K562 (cell line): ENCODE measurements around the gene C1orf167. TPM values are rescaled to one million over a fixed set of nuclear protein-coding genes. Genes with fewer than 3 reads are reported as not detected.
A peak's percentile ranks its signal among the peaks of the same experiment; 100 is the strongest.

Experiments
- ATAC-seq: fragments of 200-7000 bp; cut with Tn5 transposase; 3 replicates; pipeline ENCODE4 v1.9.1; 2020; ENCODE audit warnings: moderate library complexity
- BruUV-seq: library from RNA; stranded (reverse); fragments of 400-500 nt; replicated peaks from 2 replicates; lab custom pipeline; 2021; lab: Mats Ljungman, UMichigan
- CTCF ChIA-PET: fragments of 300-600 bp; formaldehyde crosslinking; extraction: SDS; loops from one replicate; lab custom pipeline; 2021; ENCODE audit warnings: low intra/inter-chr PET ratio; lab: Yijun Ruan, JAX
- POLR2A ChIA-PET: fragments of 300-600, 350-650 bp; sonication (Branson Sonifier 250); formaldehyde crosslinking; extraction: SDS; loops from one replicate; lab custom pipeline; 2021; ENCODE audit warnings: antibody characterized with exemption, inconsistent platforms; lab: Yijun Ruan, JAX
- DNase-seq, 4 experiments: peaks; one replicate each; pipeline versions ENCODE4 v3.0.0 to v3.0.0-alpha.2; 2011 to 2018; ENCODE audit warnings: low spot score in 3 of 4, mixed read lengths in 3 of 4; ENCODE audit errors: extremely low read depth in 1 of 4
- FAIRE-seq: peaks from 2 replicates; lab custom pipeline; 2011; peaks lifted over from hg19 to GRCh38; lab: Jason Lieb, UNC
- H2AFZ ChIP-seq: 2 replicates; pipeline ENCODE4 v1.6.0; 2011; ENCODE audit warnings: low read depth, low read length, control low read depth, inconsistent platforms
- H3K27ac ChIP-seq: fragments of 200-600 bp; 3 replicates; pipeline ENCODE4 v1.8.0; 2011; ENCODE audit warnings: low read depth, mild to moderate bottlenecking, control low read depth, inconsistent platforms, low read length, moderate library complexity, mixed read lengths; ENCODE audit errors: extremely low read depth
- H3K27me3 ChIP-seq, 2 experiments: fragments of 300-600 bp in 1 of 2; 2 replicates in 1 of 2; 3 replicates in 1 of 2; pipeline versions ENCODE4 v1.6.0 to v1.8.0; 2011; ENCODE audit warnings: inconsistent platforms in 2 of 2, low read length in 2 of 2, mild to moderate bottlenecking in 1 of 2, mixed read lengths in 1 of 2, moderate library complexity in 1 of 2; ENCODE audit not compliant: control insufficient read depth in 2 of 2, insufficient read depth in 2 of 2
- H3K36me3 ChIP-seq: fragments of 300-600 bp; 3 replicates; pipeline ENCODE4 v1.8.0; 2011; ENCODE audit warnings: mild to moderate bottlenecking, low read length, inconsistent platforms; ENCODE audit not compliant: control insufficient read depth, insufficient read depth
- H3K4me1 ChIP-seq, 2 experiments: fragments of 200-600 bp in 1 of 2; replicated peaks in 1 of 2; 2 replicates in 1 of 2; 3 replicates in 1 of 2; pipeline versions ENCODE4 v1.5.1 to v1.8.0; 2011; ENCODE audit warnings: inconsistent platforms in 2 of 2, low read length in 2 of 2, mild to moderate bottlenecking in 1 of 2, mixed read lengths in 1 of 2, moderate library complexity in 1 of 2; ENCODE audit not compliant: control insufficient read depth in 2 of 2, insufficient read depth in 2 of 2
- H3K4me2 ChIP-seq: 2 replicates; pipeline ENCODE4 v1.6.1; 2011; ENCODE audit warnings: low read length, control low read depth, inconsistent platforms, mixed read lengths; ENCODE audit not compliant: insufficient read depth
- H3K4me3 ChIP-seq: fragments of 200-600 bp; sonication (generic), shearing (Covaris generic); 2 replicates; pipeline ENCODE4 v1.5.1; 2016; ENCODE audit warnings: control low read depth, inconsistent platforms
- H3K79me2 ChIP-seq: fragments of 200-600 bp; 3 replicates; pipeline ENCODE4 v1.8.0; 2011; ENCODE audit warnings: low read length, inconsistent platforms; ENCODE audit not compliant: control insufficient read depth, insufficient read depth
- H3K9ac ChIP-seq, 2 experiments: 2 replicates each; pipeline versions ENCODE4 v1.6.0 to v1.6.1; 2011; ENCODE audit warnings: low read depth in 2 of 2, low read length in 2 of 2, control low read depth in 1 of 2, inconsistent platforms in 1 of 2, mild to moderate bottlenecking in 1 of 2, mixed read lengths in 1 of 2; ENCODE audit not compliant: insufficient read depth in 1 of 2
- H3K9me1 ChIP-seq: one replicate; pipeline ENCODE4 v1.6.0; 2011; ENCODE audit warnings: inconsistent platforms, mild to moderate bottlenecking, low read length, moderate library complexity; ENCODE audit not compliant: control insufficient read depth, insufficient read depth
- H3K9me3 ChIP-seq: replicated peaks from 2 replicates; pipeline ENCODE4 v1.5.1; 2011; ENCODE audit warnings: low read depth, low read length, inconsistent platforms; ENCODE audit not compliant: control insufficient read depth, insufficient read depth
- H4K20me1 ChIP-seq: replicated peaks from 2 replicates; pipeline ENCODE4 v1.6.1; 2011; ENCODE audit warnings: low read length, inconsistent platforms, mixed read lengths; ENCODE audit not compliant: control insufficient read depth, insufficient read depth
- CEBPB ChIP-seq: fragments of 450-650 bp; IDR thresholded peaks from 2 replicates; pipeline ENCODE4 v1.6.1; 2016; ENCODE audit warnings: missing genetic modification characterization, missing compliant biosample characterization
- CEBPG ChIP-seq, 3 experiments: fragments of 200-800 bp in 1 of 3; sonication (Bioruptor generic) in 1 of 3; sonication (generic) in 1 of 3; formaldehyde crosslinking in 1 of 3; IDR thresholded peaks in 2 of 3; conservative IDR thresholded peaks in 1 of 3; 2 replicates each; pipeline versions ENCODE4 v1.6.1 to v1.8.0; 2016 to 2022; ENCODE audit warnings: missing compliant biosample characterization in 2 of 3, missing genetic modification characterization in 2 of 3, mild to moderate bottlenecking in 1 of 3, missing genetic modification reagents in 1 of 3
- CREB1 ChIP-seq, 2 experiments: sonication (generic) in 1 of 2; formaldehyde crosslinking in 1 of 2; IDR thresholded peaks; 2 replicates each; pipeline versions ENCODE4 v1.6.1 to v1.8.0; 2012 to 2022; ENCODE audit warnings: inconsistent platforms in 1 of 2, mild to moderate bottlenecking in 1 of 2, missing genetic modification reagents in 1 of 2, moderate library complexity in 1 of 2
- FOXA3 ChIP-seq, 2 experiments: fragments of 450-650 bp in 1 of 2; sonication (generic) in 1 of 2; formaldehyde crosslinking; IDR thresholded peaks in 1 of 2; conservative IDR thresholded peaks in 1 of 2; 2 replicates each; pipeline versions ENCODE4 v1.4.0 to v1.8.0; 2020 to 2022; ENCODE audit warnings: mild to moderate bottlenecking in 2 of 2, missing genetic modification reagents in 1 of 2
- GABPB1 ChIP-seq: sonication (generic); formaldehyde crosslinking; IDR thresholded peaks from 2 replicates; pipeline ENCODE4 v1.8.0; 2022; ENCODE audit warnings: mild to moderate bottlenecking, missing genetic modification reagents
- HDAC1 ChIP-seq, 2 experiments: fragments of 450-650 bp; IDR thresholded peaks; 2 replicates each; pipeline ENCODE4 v1.6.1; 2016 to 2017; ENCODE audit warnings: inconsistent platforms in 1 of 2, mild to moderate bottlenecking in 1 of 2, moderate library complexity in 1 of 2
- HMG20A ChIP-seq: fragments of 450-650 bp; formaldehyde crosslinking; conservative IDR thresholded peaks from 2 replicates; pipeline ENCODE4 v1.4.0; 2020; ENCODE audit warnings: mild to moderate bottlenecking, mixed read lengths
- KLF16 ChIP-seq: IDR thresholded peaks from 2 replicates; pipeline ENCODE4 v1.6.1; 2016; ENCODE audit warnings: antibody characterized with exemption
- POLR2AphosphoS5 ChIP-seq: IDR thresholded peaks from 2 replicates; pipeline ENCODE4 v1.6.1; 2011; ENCODE audit warnings: mild to moderate bottlenecking, low read depth, low read length, moderate library complexity; ENCODE audit not compliant: control insufficient read depth, insufficient read depth
- POLR2G ChIP-seq: fragments of 200-400 bp; formaldehyde crosslinking; IDR thresholded peaks from 2 replicates; pipeline ENCODE4 v1.6.1; 2017; ENCODE audit warnings: low read depth, mild to moderate bottlenecking, antibody characterized with exemption, low read length, moderate library complexity
- PURB ChIP-seq: sonication (generic); formaldehyde crosslinking; IDR thresholded peaks from 2 replicates; pipeline ENCODE4 v1.9.0; 2021; ENCODE audit warnings: low read depth, mild to moderate bottlenecking, missing genetic modification reagents
- RB1 ChIP-seq: fragments of 450-650 bp; IDR thresholded peaks from 2 replicates; pipeline ENCODE4 v1.6.1; 2017; ENCODE audit warnings: low read depth, mild to moderate bottlenecking
- SIN3A ChIP-seq, 2 experiments: fragments of 150-350 bp in 1 of 2; IDR thresholded peaks; 2 replicates each; pipeline ENCODE4 v1.6.1; 2011 to 2016; ENCODE audit warnings: borderline replicate concordance in 2 of 2, low read depth in 2 of 2, low read length in 2 of 2, mild to moderate bottlenecking in 2 of 2, moderate library complexity in 2 of 2; ENCODE audit not compliant: control insufficient read depth in 1 of 2
- TEAD1 ChIP-seq, 2 experiments: fragments of 450-650 bp in 1 of 2; sonication (generic) in 1 of 2; formaldehyde crosslinking; IDR thresholded peaks; 2 replicates each; pipeline versions ENCODE4 v1.4.0 to v1.8.0; 2020 to 2022; ENCODE audit warnings: mild to moderate bottlenecking in 2 of 2, missing genetic modification reagents in 1 of 2
- ZNF184 ChIP-seq: sonication (generic); formaldehyde crosslinking; IDR thresholded peaks from 2 replicates; pipeline ENCODE4 v1.5.0; 2020; ENCODE audit warnings: missing genetic modification reagents
- ZNF589 ChIP-seq: fragments of 200-800 bp; sonication (Bioruptor generic); IDR thresholded peaks from 2 replicates; pipeline ENCODE4 v1.6.1; 2016; ENCODE audit warnings: low read depth, missing genetic modification characterization, missing compliant biosample characterization
- WGBS: fragments of 100-300 bp; shearing (Covaris generic); methylation state at CpG from one replicate; pipeline ENCODE4 v1.1.6; 2016; ENCODE audit warnings: low coverage, mixed read lengths; ENCODE audit not compliant: insufficient coverage; ENCODE audit errors: missing lambda C conversion rate; 5-methylcytosine and 5-hydroxymethylcytosine counted together
- in situ Hi-C: fragments of 300-500 bp; cut with MboI; formaldehyde crosslinking; loops from 4 replicates; pipeline ENCODE4 v1.15.0; 2018; ENCODE audit warnings: inconsistent platforms, mixed read lengths
- intact Hi-C: fragments of 100-400 bp; cut with micrococcal nuclease; formaldehyde crosslinking; loops from 2 replicates; pipeline ENCODE4 v1.14.2; 2022
- polyA plus RNA-seq, 8 experiments: library from polyadenylated mRNA; depleted of rRNA in 4 of 8; stranded (reverse) in 5 of 8; unstranded in 3 of 8; fragments of >200 nt; fragmentation: Nextera tagmentation in 2 of 8; fragmentation: Illumina TruSeq in 1 of 8; extraction: Ambion mirVana in 2 of 8; extraction: Trizol in 1 of 8; gene quantifications; 2 replicates each; pipeline versions ENCODE4 v1.2.1 to v1.2.3, GENCODE V29; 2011 to 2014; ENCODE audit warnings: inconsistent platforms in 1 of 8, missing spikeins in 1 of 8
- total RNA-seq, 7 experiments: library from RNA; depleted of rRNA in 6 of 7; stranded (reverse); fragments of >200 nt in 6 of 7; fragmentation: Illumina TruSeq in 2 of 7; extraction: Trizol in 2 of 7; gene quantifications; 2 replicates each; pipeline versions ENCODE4 v1.2.1 to v1.2.3, GENCODE V29; 2011 to 2021; ENCODE audit warnings: low replicate concordance in 1 of 7
- TF ChIP-seq, protein P1 (sequence below): sonication (generic); formaldehyde crosslinking; IDR thresholded peaks from 2 replicates; pipeline ENCODE4 v1.8.0; 2022; ENCODE audit warnings: missing genetic modification reagents, mild to moderate bottlenecking, moderate library complexity, borderline replicate concordance

Gene C1orf167
- total and polyA plus RNA-seq, 9 of the 15 experiments (the other 6 are each of a cell fraction or from before 2014, with no cell fraction given): 0.22 to 0.86 (median 0.31) TPM; not detected in 2

DNA sequence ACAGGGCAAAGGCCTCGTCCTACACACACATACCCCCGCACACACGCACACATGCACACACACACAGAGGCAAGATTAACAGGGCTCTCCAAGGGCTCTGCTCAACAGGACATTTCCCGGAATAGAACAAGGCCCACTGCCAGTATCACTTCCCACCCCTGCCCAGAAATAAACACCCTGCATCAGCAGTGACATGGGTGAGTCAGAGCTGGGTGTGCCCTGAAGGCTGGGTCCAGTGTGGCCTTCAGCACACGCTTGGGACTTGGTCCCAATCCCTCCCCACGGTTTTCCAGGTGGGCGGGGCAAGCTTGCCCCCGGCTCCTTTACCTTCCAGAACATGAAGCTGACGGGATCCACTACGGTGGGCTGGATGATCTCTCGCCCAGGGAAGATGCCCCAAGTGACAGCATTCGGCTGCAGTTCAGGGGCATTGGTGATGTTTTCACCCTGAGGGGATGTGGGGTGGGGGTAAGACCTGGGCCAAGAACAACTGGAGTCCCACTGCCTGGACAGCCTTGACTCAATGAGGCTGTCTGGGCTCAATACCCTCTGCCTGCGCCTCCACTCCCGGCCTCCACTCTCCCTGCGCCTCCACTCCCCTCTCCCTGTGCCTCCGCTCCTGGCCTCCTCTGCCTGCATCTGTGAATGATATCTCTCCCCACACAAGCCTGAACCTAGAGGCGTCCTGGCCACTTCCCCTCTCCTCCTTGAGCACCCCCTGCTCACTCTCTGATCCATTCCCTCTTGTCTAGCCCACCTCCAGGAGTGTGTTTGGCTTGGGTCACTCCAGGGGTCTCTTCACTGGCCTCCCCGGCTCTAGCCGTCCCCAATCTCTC is 29.1 kb downstream of the C1orf167 start (continued):
- TF ChIP-seq ZNF589 (CRISPR knock-in tag) (peak; percentile 95), KLF16 (no peak), HDAC1 (IDR thresholded peaks at IDR 0.05) (peak; percentile 36 to 44; a peak in 1 of 4 replicates), CREB1 (IDR thresholded peaks at IDR 0.05) (peak; percentile 77), CREB1 (CRISPR knock-in tag; IDR thresholded peaks at IDR 0.05) (peak; percentile 73; the same call in 1 of the 2 replicates)

DNA sequence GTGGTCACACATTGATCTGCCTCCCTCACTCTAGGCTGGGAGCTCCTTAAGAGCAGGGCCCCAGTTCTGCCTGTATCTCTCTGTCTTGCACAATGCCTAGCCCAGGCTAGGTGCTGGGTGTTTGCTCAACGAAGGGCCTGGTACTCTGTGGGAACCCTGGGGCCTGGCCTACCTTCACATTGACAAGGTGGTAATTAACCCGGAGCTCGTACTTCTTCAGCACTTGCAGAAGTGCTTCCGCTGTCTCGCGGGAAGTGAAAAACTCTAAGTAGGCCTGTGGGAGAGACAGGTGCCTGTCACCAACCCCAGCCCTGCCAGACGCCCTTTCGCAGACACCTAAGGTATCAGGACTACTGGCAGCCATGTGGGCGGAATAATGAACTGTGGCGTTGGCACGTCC is 30.1 kb downstream of the C1orf167 start:
- intact Hi-C loops (no loop called here), in situ Hi-C loops (no loop called here)
- Histone ChIP-seq H3K4me1 (peaks cover 70 to 91% of the 10 kb centered on the region in 2 experiments), H3K27me3 (no peaks in the 10 kb centered on the region), H2AFZ (no peak overlapping the region), H3K9me1 (no peaks in the 10 kb centered on the region), H3K36me3 (peaks cover 93% of the 10 kb centered on the region), H4K20me1 (no peaks in the 10 kb centered on the region), H3K9me3 (no peaks in the 10 kb centered on the region), H3K4me2 (peak overlapping the region; percentile 17; the same call in 1 of the 2 replicates), H3K4me3 (no peak overlapping the region), H3K27ac (peak overlapping the region; percentile 73), H3K9ac (peak overlapping the region; percentile 39 to 85; a peak in 3 of 4 replicates), H3K79me2 (peaks cover 36% of the 10 kb centered on the region)
- ATAC-seq (no peak), DNase-seq (no peak), FAIRE-seq (no peak)
- CTCF ChIA-PET: no interaction called here
- WGBS: 86% methylated on average over 11 of the region's 11 CpGs
- POLR2A ChIA-PET: interaction anchor here (0.6 to 10.5 kb wide), 11 partner anchors 11 to 847 kb away, joined by 3 to 107 read pairs (median 3); partner anchors contain the start of genes CLCN6 and MTHFR
- no TSS peak for BruUV-seq
- TF ChIP-seq CEBPB (tag): peak; percentile 55; the same call in 1 of the 2 replicates
- peak; percentile 53; the same call in 1 of the 2 replicates for TF ChIP-seq CEBPG (CRISPR knock-in tag; IDR thresholded peaks at IDR 0.05)
- TF ChIP-seq CEBPG (tag; conservative IDR thresholded peaks at IDR 0.05 in 1 of 2, IDR thresholded peaks at IDR 0.05 in 1 of 2): no peak
- TF ChIP-seq POLR2G: 0 out of 2 replicates have a peak, but pooled peaks have one; percentile 9
- no peak for TF ChIP-seq ZNF184 (CRISPR knock-in tag)
- TF ChIP-seq, protein P1, sequence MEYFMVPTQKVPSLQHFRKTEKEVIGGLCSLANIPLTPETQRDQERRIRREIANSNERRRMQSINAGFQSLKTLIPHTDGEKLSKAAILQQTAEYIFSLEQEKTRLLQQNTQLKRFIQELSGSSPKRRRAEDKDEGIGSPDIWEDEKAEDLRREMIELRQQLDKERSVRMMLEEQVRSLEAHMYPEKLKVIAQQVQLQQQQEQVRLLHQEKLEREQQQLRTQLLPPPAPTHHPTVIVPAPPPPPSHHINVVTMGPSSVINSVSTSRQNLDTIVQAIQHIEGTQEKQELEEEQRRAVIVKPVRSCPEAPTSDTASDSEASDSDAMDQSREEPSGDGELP (CRISPR knock-in tag): 0 out of 2 replicates have a peak, but pooled peaks have one; percentile 3
- TF ChIP-seq TEAD1 (CRISPR knock-in tag; IDR thresholded peaks at IDR 0.05): 0 out of 4 replicates have a peak, but pooled peaks of 1 of the 2 experiments have one; percentile 38
- TF ChIP-seq HMG20A (CRISPR knock-in tag): no peak
- TF ChIP-seq GABPB1 (CRISPR knock-in tag): peak; percentile 18; the same call in 1 of the 2 replicates
- no peak for TF ChIP-seq RB1
- TF ChIP-seq FOXA3 (CRISPR knock-in tag; conservative IDR thresholded peaks at IDR 0.05 in 1 of 2, IDR thresholded peaks at IDR 0.05 in 1 of 2): 0 out of 4 replicates have a peak, but pooled peaks of 1 of the 2 experiments have one; percentile 46
- 0 out of 4 replicates have a peak, but pooled peaks of 1 of the 2 experiments have one; percentile 18 for TF ChIP-seq SIN3A (IDR thresholded peaks at IDR 0.05; ENCODE audit: borderline replicate concordance in 2 of 2, control insufficient read depth in 1 of 2, low read depth in 2 of 2, low read length in 2 of 2)
- TF ChIP-seq POLR2AphosphoS5: 0 out of 2 replicates have a peak, but pooled peaks have one; percentile 6
- no peak for TF ChIP-seq PURB (CRISPR knock-in tag)
